Neuronal stem cell (in vitro differentiated cells): ENCODE results near the gene GJD4.

ENCODE experiments used
- DNase-seq: peaks from one replicate; pipeline ENCODE4 v3.0.0-alpha.2; 2013; ENCODE audit warnings: low spot score
- H2AFZ ChIP-seq: one replicate; pipeline ENCODE4 v1.6.1; 2013; ENCODE audit warnings: mild to moderate bottlenecking, low read length, inconsistent platforms
- H2AK5ac ChIP-seq: 2 replicates; pipeline ENCODE4 v1.6.1; 2013; ENCODE audit warnings: low read depth, mild to moderate bottlenecking, inconsistent platforms, low read length, moderate library complexity, mixed read lengths
- H2BK120ac ChIP-seq: 2 replicates; pipeline ENCODE4 v1.6.1; 2013; ENCODE audit warnings: low read depth, mild to moderate bottlenecking, inconsistent platforms, low read length, moderate library complexity, mixed read lengths
- H2BK12ac ChIP-seq: one replicate; pipeline ENCODE4 v1.6.1; 2013; ENCODE audit warnings: low read length, inconsistent platforms
- H2BK15ac ChIP-seq: 2 replicates; pipeline ENCODE4 v1.6.1; 2013; ENCODE audit warnings: mild to moderate bottlenecking, low read length, inconsistent platforms, mixed read lengths
- H2BK5ac ChIP-seq: one replicate; pipeline ENCODE4 v1.6.1; 2013; ENCODE audit warnings: inconsistent platforms, mild to moderate bottlenecking, low read length, moderate library complexity
- H3K14ac ChIP-seq: one replicate; pipeline ENCODE4 v1.6.1; 2013; ENCODE audit warnings: low read length, inconsistent platforms
- H3K18ac ChIP-seq: 2 replicates; pipeline ENCODE4 v1.6.1; 2013; ENCODE audit warnings: low read length, inconsistent platforms
- H3K23ac ChIP-seq: 2 replicates; pipeline ENCODE4 v1.6.1; 2013; ENCODE audit warnings: low read depth, mild to moderate bottlenecking, mixed read lengths, low read length, inconsistent platforms; ENCODE audit not compliant: poor library complexity
- H3K27ac ChIP-seq: replicated peaks from 3 replicates; pipeline ENCODE4 v1.5.1; 2013; ENCODE audit warnings: low read length, inconsistent platforms
- H3K27me3 ChIP-seq, 3 experiments: 2 replicates each; pipeline ENCODE4 v1.6.1; 2013; ENCODE audit warnings: low read length in 3 of 3, mild to moderate bottlenecking in 2 of 3, inconsistent platforms in 1 of 3, low read depth in 1 of 3, mixed read lengths in 1 of 3, moderate library complexity in 1 of 3; ENCODE audit not compliant: control insufficient read depth in 3 of 3, insufficient read depth in 3 of 3
- H3K36me3 ChIP-seq, 2 donors: replicated peaks in 1 of 2; 2 replicates each; pipeline ENCODE4 v1.6.1; 2013; ENCODE audit warnings: low read length in 2 of 2; ENCODE audit not compliant: control insufficient read depth in 2 of 2, insufficient read depth in 2 of 2
- H3K4ac ChIP-seq: 2 replicates; pipeline ENCODE4 v1.6.1; 2013; ENCODE audit warnings: inconsistent platforms, mild to moderate bottlenecking, low read length, moderate library complexity
- H3K4me1 ChIP-seq, 2 donors: 1 replicate in 1 of 2; 2 replicates in 1 of 2; pipeline ENCODE4 v1.6.1; 2013; ENCODE audit warnings: low read length in 2 of 2, low read depth in 1 of 2; ENCODE audit not compliant: control insufficient read depth in 2 of 2, insufficient read depth in 1 of 2
- H3K4me2 ChIP-seq: one replicate; pipeline ENCODE4 v1.6.1; 2013; ENCODE audit warnings: mild to moderate bottlenecking, low read length, inconsistent platforms; ENCODE audit not compliant: insufficient read depth, poor library complexity, severe bottlenecking
- H3K4me3 ChIP-seq, 2 donors: 2 replicates each; pipeline ENCODE4 v1.5.1; 2013; ENCODE audit warnings: low read length in 2 of 2, mild to moderate bottlenecking in 2 of 2, inconsistent platforms in 1 of 2, moderate library complexity in 1 of 2
- H3K79me1 ChIP-seq: one replicate; pipeline ENCODE4 v1.6.1; 2013; ENCODE audit warnings: low read depth, mild to moderate bottlenecking, inconsistent platforms, low read length, moderate library complexity
- H3K9ac ChIP-seq: one replicate; pipeline ENCODE4 v1.6.1; 2013; ENCODE audit warnings: mild to moderate bottlenecking, low read depth, low read length, inconsistent platforms; ENCODE audit not compliant: poor library complexity
- H3K9me3 ChIP-seq, 2 donors: replicated peaks in 1 of 2; 2 replicates each; pipeline versions ENCODE3 to v1.6.1; 2013; ENCODE audit warnings: low read length in 2 of 2, mild to moderate bottlenecking in 2 of 2, inconsistent platforms in 1 of 2, low read depth in 1 of 2, mixed read lengths in 1 of 2, moderate library complexity in 1 of 2; ENCODE audit not compliant: control insufficient read depth in 2 of 2, insufficient read depth in 1 of 2
- H4K8ac ChIP-seq: one replicate; pipeline ENCODE4 v1.6.1; 2013; ENCODE audit warnings: low read depth, mild to moderate bottlenecking, inconsistent platforms, low read length, moderate library complexity
- H4K91ac ChIP-seq: one replicate; pipeline ENCODE4 v1.6.1; 2013; ENCODE audit warnings: low read length, low read depth, mild to moderate bottlenecking, inconsistent platforms; ENCODE audit not compliant: poor library complexity
- WGBS, 2 donors: extraction: QIAGEN DNeasy Blood & Tissue Kit; methylation state at CpG; one replicate each; pipeline ENCODE4 v1.1.7; 2013; ENCODE audit warnings: missing lambda C conversion rate in 2 of 2, mixed read lengths in 1 of 2; ENCODE audit not compliant: insufficient read length in 2 of 2, insufficient replicate concordance in 1 of 2; ENCODE audit errors: extremely low coverage in 2 of 2; 5-methylcytosine and 5-hydroxymethylcytosine counted together

The GJD4 gene

GRCh38 chr10:35581655-35582054 lies 23.5 kb upstream of the GJD4 start:
- Histone ChIP-seq H3K79me1 (no peaks in the 10 kb centered on the region), H3K18ac (no peak overlapping the region), H2BK5ac (no peak overlapping the region), H3K27ac (no peak overlapping the region), H3K4ac (no peak overlapping the region), H2AK5ac (no peak overlapping the region), H3K4me1 (no peaks in the 10 kb centered on the region), H4K91ac (no peak overlapping the region), H3K4me3 (no peak overlapping the region), H2BK15ac (no peak overlapping the region), H2AFZ (no peak overlapping the region), H3K9ac (no peak overlapping the region), H3K27me3 (no peaks in the 10 kb centered on the region), H3K4me2 (no peak overlapping the region), H4K8ac (no peak overlapping the region), H2BK12ac (no peak overlapping the region), H3K14ac (no peak overlapping the region), H3K9me3 (peaks cover 0 to 1% of the 10 kb centered on the region in 2 donors), H2BK120ac (no peak overlapping the region), H3K23ac (no peak overlapping the region), H3K36me3 (no peaks in the 10 kb centered on the region)
- WGBS, 2 donors, result no CpG with 5 or more reads among the region's 6 CpGs
- no peak for DNase-seq

DNA sequence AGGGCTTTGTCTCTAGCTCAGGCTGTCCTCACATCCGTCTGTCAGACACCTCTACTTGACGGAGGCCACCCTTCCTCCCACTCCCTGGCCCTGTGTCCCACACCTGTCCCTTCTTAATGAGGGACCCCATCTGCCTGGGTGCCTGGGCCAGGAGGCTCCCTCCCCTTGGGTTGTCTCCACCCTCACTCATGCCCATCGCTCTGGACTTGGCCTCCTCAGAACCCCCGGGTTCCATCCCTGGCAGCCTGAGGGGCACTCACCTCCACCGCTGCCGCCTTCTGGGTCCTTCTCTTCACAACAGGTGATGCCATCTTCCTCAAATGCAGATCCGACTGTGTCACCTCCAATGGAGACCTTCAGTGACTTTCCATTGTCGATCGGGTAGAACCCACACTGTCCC lies 20.2 kb upstream of the GJD4 start:
- H2BK5ac ChIP-seq, result peak overlapping the region; percentile 79
- H3K18ac ChIP-seq, result peak overlapping the region; percentile 48
- H3K4me2 ChIP-seq, result no peak overlapping the region
- H2AK5ac ChIP-seq, result no peak overlapping the region
- no peak overlapping the region for H4K91ac ChIP-seq
- no peak overlapping the region for H3K14ac ChIP-seq
- H2AFZ ChIP-seq, result no peak overlapping the region
- no CpG with 5 or more reads among the region's 9 CpGs for WGBS, 2 donors
- H3K4ac ChIP-seq, result no peak overlapping the region
- H3K23ac ChIP-seq, result no peak overlapping the region
- H3K4me3 ChIP-seq, result no peak overlapping the region
- no peak overlapping the region for H3K9ac ChIP-seq
- H2BK12ac ChIP-seq, result no peak overlapping the region
- H3K9me3 ChIP-seq, result no peaks in the 10 kb centered on the region
- H2BK15ac ChIP-seq, result peak overlapping the region; percentile 18
- H3K79me1 ChIP-seq, result no peaks in the 10 kb centered on the region
- no peak overlapping the region for H3K27ac ChIP-seq
- H4K8ac ChIP-seq, result no peak overlapping the region
- H3K4me1 ChIP-seq, result no peaks in the 10 kb centered on the region
- no peaks in the 10 kb centered on the region for H3K27me3 ChIP-seq
- DNase-seq, result no peak
- H2BK120ac ChIP-seq, result no peak overlapping the region
- H3K36me3 ChIP-seq, result no peaks in the 10 kb centered on the region

DNA sequence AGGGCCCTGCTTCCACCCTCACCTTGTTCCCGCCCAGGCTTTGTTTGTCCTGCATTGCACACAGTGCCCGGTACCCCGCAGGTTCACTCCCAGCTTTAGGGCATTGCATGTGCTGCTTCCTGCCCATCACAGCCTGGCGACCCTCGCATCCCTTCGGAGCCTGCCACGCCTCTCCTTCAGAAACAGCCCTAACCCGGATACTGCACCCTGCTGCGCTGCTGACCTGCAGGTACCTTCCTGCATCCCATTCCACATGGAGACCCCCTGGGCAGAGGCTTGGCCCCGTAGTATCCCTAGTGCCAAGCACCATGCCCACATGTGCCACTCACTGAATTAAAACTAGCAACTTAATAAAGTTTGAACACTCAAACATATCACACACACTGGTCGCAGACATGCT lies 19.8 kb upstream of the GJD4 start:
- Histone ChIP-seq H3K4me1 (no peaks in the 10 kb centered on the region), H3K9me3 (no peaks in the 10 kb centered on the region), H2BK120ac (peak overlapping the region; percentile 7), H3K27me3 (no peaks in the 10 kb centered on the region), H3K18ac (no peak overlapping the region), H4K8ac (no peak overlapping the region), H3K79me1 (no peaks in the 10 kb centered on the region), H3K36me3 (no peaks in the 10 kb centered on the region), H2BK15ac (peak overlapping the region; percentile 18), H3K4me2 (no peak overlapping the region), H2BK12ac (no peak overlapping the region), H3K9ac (no peak overlapping the region), H2AFZ (no peak overlapping the region), H3K23ac (peak overlapping the region; percentile 32), H3K4me3 (no peak overlapping the region), H2AK5ac (no peak overlapping the region), H4K91ac (no peak overlapping the region), H3K27ac (no peak overlapping the region), H3K14ac (no peak overlapping the region), H2BK5ac (peak overlapping the region; percentile 79), H3K4ac (no peak overlapping the region)
- WGBS, 2 donors, result no CpG with 5 or more reads among the region's 11 CpGs
- DNase-seq, result no peak

DNA sequence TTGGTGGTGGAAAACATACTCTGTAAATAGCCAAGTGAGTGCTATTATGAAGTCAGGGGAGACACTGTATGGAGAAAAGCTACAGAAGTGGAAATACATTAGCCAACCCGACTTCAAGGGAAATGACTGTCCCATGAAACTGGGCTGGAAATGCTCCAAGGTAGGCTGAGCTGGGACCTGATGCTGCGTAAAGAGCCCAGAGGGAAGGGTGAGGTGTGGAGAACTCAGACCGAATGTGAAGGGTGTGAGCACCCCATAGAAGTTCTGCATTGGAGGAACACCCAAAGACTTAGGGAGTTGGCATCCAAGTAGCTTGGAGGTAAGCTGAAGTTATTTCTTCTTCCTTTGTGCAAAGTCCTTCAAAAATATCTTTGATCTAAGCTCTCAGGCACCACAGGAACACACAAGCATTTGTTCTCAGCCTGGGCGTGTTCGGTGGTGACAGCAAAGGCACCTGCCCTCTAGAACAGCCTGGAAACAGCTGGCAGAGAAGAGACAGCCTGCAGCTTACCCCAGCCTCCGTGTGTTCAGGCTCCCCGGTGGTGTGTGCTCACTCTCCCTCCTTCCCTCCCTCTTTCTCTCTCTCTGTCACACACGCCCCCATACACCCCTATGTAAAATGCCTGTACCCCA lies 19.1 kb upstream of the GJD4 start:
- Histone ChIP-seq H3K79me1 (no peaks in the 10 kb centered on the region), H3K36me3 (no peaks in the 10 kb centered on the region), H3K27me3 (no peaks in the 10 kb centered on the region), H4K8ac (no peak overlapping the region), H3K4ac (no peak overlapping the region), H3K18ac (no peak overlapping the region), H2AK5ac (no peak overlapping the region), H3K14ac (no peak overlapping the region), H3K27ac (no peak overlapping the region), H3K9me3 (no peaks in the 10 kb centered on the region), H4K91ac (no peak overlapping the region), H3K23ac (no peak overlapping the region), H3K4me3 (no peak overlapping the region), H2BK5ac (no peak overlapping the region), H3K4me2 (no peak overlapping the region), H2BK120ac (no peak overlapping the region), H2AFZ (no peak overlapping the region), H3K4me1 (no peaks in the 10 kb centered on the region), H3K9ac (no peak overlapping the region), H2BK15ac (no peak overlapping the region), H2BK12ac (no peak overlapping the region)
- no peak for DNase-seq
- WGBS, 2 donors, result no CpG with 5 or more reads among the region's 8 CpGs
